IMR-90 (cell line): Measurements from ENCODE around the gene PRPS1.

Source experiments
- CTCF ChIP-seq: conservative IDR thresholded peaks from 2 replicates; pipeline ENCODE4 v1.5.1; 2012; ENCODE audit warnings: mild to moderate bottlenecking, low read depth, low read length, improper control_type of control experiment
- MAFK ChIP-seq: IDR thresholded peaks from 2 replicates; pipeline ENCODE4 v1.6.1; 2012; ENCODE audit warnings: low read depth, low read length, improper control_type of control experiment
- NFE2L2 ChIP-seq: fragments of 150-350 bp; IDR thresholded peaks from 2 replicates; pipeline ENCODE4 v1.6.1; 2016; ENCODE audit warnings: low read depth, mild to moderate bottlenecking, low read length
- POLR2A ChIP-seq: IDR thresholded peaks from 2 replicates; pipeline ENCODE4 v1.6.1; 2012; ENCODE audit warnings: mild to moderate bottlenecking, low read depth, low read length
- RAD21 ChIP-seq: IDR thresholded peaks from 2 replicates; pipeline ENCODE4 v1.6.1; 2012; ENCODE audit warnings: low read length, improper control_type of control experiment
- SMC3 ChIP-seq: fragments of 150-350 bp; IDR thresholded peaks from 2 replicates; pipeline ENCODE4 v1.6.1; 2016; ENCODE audit warnings: low read depth, mild to moderate bottlenecking, antibody characterized with exemption, low read length, moderate library complexity

- TF ChIP-seq CTCF (no peak), RAD21 (no peak), MAFK (no peak), SMC3 (no peak), NFE2L2 (no peak), POLR2A (no peak)
Observed at GRCh38 chrX:107699616-107700015, 71.3 kb downstream of the PRPS1 start.
